Measurements from ENCODE around the gene AGPAT2.

GRCh38 chr9:136729926-136730325 is 42.7 kb upstream of the AGPAT2 start:
- TF ChIP-seq GABPB1 (CRISPR knock-in tag; IDR thresholded peaks at IDR 0.05) = no peak
- TF ChIP-seq, protein P1, sequence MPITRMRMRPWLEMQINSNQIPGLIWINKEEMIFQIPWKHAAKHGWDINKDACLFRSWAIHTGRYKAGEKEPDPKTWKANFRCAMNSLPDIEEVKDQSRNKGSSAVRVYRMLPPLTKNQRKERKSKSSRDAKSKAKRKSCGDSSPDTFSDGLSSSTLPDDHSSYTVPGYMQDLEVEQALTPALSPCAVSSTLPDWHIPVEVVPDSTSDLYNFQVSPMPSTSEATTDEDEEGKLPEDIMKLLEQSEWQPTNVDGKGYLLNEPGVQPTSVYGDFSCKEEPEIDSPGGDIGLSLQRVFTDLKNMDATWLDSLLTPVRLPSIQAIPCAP (CRISPR knock-in tag; IDR thresholded peaks at IDR 0.05) = no peak
- TF ChIP-seq HMGXB4 (CRISPR knock-in tag; IDR thresholded peaks at IDR 0.05) = no peak
- TF ChIP-seq TEAD4 (CRISPR knock-in tag; IDR thresholded peaks at IDR 0.05) = no peak
- no peak for TF ChIP-seq E2F4 (CRISPR knock-in tag; IDR thresholded peaks at IDR 0.05; ENCODE audit: borderline replicate concordance, low read depth)
- no peak for TF ChIP-seq MLX (CRISPR knock-in tag; IDR thresholded peaks at IDR 0.05)
- TF ChIP-seq, protein P2, sequence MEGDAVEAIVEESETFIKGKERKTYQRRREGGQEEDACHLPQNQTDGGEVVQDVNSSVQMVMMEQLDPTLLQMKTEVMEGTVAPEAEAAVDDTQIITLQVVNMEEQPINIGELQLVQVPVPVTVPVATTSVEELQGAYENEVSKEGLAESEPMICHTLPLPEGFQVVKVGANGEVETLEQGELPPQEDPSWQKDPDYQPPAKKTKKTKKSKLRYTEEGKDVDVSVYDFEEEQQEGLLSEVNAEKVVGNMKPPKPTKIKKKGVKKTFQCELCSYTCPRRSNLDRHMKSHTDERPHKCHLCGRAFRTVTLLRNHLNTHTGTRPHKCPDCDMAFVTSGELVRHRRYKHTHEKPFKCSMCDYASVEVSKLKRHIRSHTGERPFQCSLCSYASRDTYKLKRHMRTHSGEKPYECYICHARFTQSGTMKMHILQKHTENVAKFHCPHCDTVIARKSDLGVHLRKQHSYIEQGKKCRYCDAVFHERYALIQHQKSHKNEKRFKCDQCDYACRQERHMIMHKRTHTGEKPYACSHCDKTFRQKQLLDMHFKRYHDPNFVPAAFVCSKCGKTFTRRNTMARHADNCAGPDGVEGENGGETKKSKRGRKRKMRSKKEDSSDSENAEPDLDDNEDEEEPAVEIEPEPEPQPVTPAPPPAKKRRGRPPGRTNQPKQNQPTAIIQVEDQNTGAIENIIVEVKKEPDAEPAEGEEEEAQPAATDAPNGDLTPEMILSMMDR (IDR thresholded peaks at IDR 0.05) = no peak

All from WTC11 (cell line).